ENCODE results near the gene MED25. TPM values are rescaled to one million over a fixed set of nuclear protein-coding genes. Genes with fewer than 3 reads are reported as not detected.

Gene MED25
- total RNA-seq, 1 experiment from 2014 or later: 89.7 TPM

DNA sequence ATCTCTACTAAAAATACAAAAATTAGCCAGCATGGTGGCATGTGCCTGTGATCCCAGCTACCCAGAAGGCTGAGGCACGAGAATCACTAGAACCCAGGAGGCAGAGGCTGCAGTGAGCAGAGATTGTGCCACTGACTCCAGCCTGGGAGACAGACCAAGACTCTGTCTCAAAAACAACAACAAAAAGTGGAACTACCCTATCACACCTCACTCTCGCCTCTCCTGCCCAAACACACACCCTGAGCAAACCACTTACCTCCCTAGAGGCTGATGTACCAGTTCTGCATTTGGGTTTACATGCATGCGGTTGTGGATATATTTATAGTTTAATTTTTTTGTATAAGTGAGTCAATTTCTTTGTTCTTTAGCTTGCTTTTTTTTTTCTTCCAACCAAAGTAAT lies 25.2 kb downstream of the MED25 start:
- Mint-ChIP-seq H3K9me3 (ENCODE audit: low read depth, unreplicated experiment) (no peaks in the 10 kb centered on the region), H3K4me1 (ENCODE audit: low read depth, unreplicated experiment) (peaks cover 6% of the 10 kb centered on the region), H3K36me3 (ENCODE audit: insufficient read depth, unreplicated experiment) (peaks cover 22% of the 10 kb centered on the region), H3K27me3 (ENCODE audit: unreplicated experiment) (no peaks in the 10 kb centered on the region), H3K4me3 (ENCODE audit: low read depth, unreplicated experiment) (no peak overlapping the region), H3K27ac (ENCODE audit: unreplicated experiment) (no peak overlapping the region)
- BruUV-seq (replicated peaks): no TSS peak
- intact Hi-C loops (cut with micrococcal nuclease; ENCODE audit: unreplicated experiment): no loop called here
- DNase-seq: no peak
- TF ChIP-seq CTCF (IDR thresholded peaks at IDR 0.05; ENCODE audit: unreplicated experiment): no peak
- CTCF ChIA-PET: interaction anchor here (0.7 kb wide), 1 partner anchor 50 kb away, joined by 3 read pairs; no protein-coding TSS in a partner anchor

- BruUV-seq (replicated peaks): no TSS peak
- CTCF ChIA-PET: no interaction called here
- intact Hi-C loops (cut with micrococcal nuclease; ENCODE audit: unreplicated experiment): no loop called here
These were observed 26.3 kb downstream of the MED25 start for GRCh38 chr19:49844138-49845095.

DNA sequence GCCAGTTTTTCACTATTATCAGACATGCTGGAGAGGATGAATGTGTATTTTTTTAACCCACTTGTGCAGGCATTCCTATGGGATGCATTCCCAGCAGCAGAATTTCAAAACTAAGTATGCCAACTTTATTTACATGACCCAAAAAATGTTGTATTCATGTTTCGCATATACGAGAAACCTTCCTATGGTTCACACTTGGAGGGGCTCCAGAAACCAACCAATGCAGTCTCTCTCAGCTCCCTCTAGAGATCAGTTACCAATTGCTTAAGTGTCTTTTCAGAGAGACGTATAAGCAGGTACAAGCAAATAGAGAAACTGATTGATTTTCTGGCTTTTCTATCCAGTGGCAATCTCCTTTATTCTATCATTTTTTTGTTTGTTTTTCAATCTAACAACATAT lies 27.3 kb downstream of the MED25 start:
- Mint-ChIP-seq H3K4me1 (ENCODE audit: low read depth, unreplicated experiment) (peaks cover 24% of the 10 kb centered on the region), H3K4me3 (ENCODE audit: low read depth, unreplicated experiment) (no peak overlapping the region), H3K36me3 (ENCODE audit: insufficient read depth, unreplicated experiment) (peaks cover 23% of the 10 kb centered on the region), H3K27me3 (ENCODE audit: unreplicated experiment) (no peaks in the 10 kb centered on the region), H3K9me3 (ENCODE audit: low read depth, unreplicated experiment) (peaks cover 5% of the 10 kb centered on the region), H3K27ac (ENCODE audit: unreplicated experiment) (no peak overlapping the region)
- CTCF ChIA-PET: no interaction called here
- DNase-seq: no peak
- no peak for TF ChIP-seq CTCF (IDR thresholded peaks at IDR 0.05; ENCODE audit: unreplicated experiment)
- intact Hi-C loops (cut with micrococcal nuclease; ENCODE audit: unreplicated experiment): no loop called here
- BruUV-seq (replicated peaks): no TSS peak

More at GRCh38 chr19:49844138-49845095, 26.3 kb downstream of the MED25 start:
- Mint-ChIP-seq H3K4me3 (ENCODE audit: low read depth, unreplicated experiment) (no peak overlapping the region), H3K9me3 (ENCODE audit: low read depth, unreplicated experiment) (peaks cover 5% of the 10 kb centered on the region), H3K27me3 (ENCODE audit: unreplicated experiment) (no peaks in the 10 kb centered on the region), H3K27ac (ENCODE audit: unreplicated experiment) (no peak overlapping the region), H3K36me3 (ENCODE audit: insufficient read depth, unreplicated experiment) (peaks cover 21% of the 10 kb centered on the region), H3K4me1 (ENCODE audit: low read depth, unreplicated experiment) (peaks cover 17% of the 10 kb centered on the region)
- DNase-seq: no peak
- no peak for TF ChIP-seq CTCF (IDR thresholded peaks at IDR 0.05; ENCODE audit: unreplicated experiment)

- Mint-ChIP-seq H3K27me3 (ENCODE audit: unreplicated experiment) (no peaks in the 10 kb centered on the region), H3K4me3 (ENCODE audit: low read depth, unreplicated experiment) (no peak overlapping the region), H3K4me1 (ENCODE audit: low read depth, unreplicated experiment) (peaks cover 24% of the 10 kb centered on the region), H3K9me3 (ENCODE audit: low read depth, unreplicated experiment) (peaks cover 5% of the 10 kb centered on the region), H3K36me3 (ENCODE audit: insufficient read depth, unreplicated experiment) (peaks cover 31% of the 10 kb centered on the region), H3K27ac (ENCODE audit: unreplicated experiment) (no peak overlapping the region)
- BruUV-seq (replicated peaks): no TSS peak
- CTCF ChIA-PET: interaction anchor here (0.7 kb wide), 1 partner anchor 433 kb away, joined by 3 read pairs; no protein-coding TSS in a partner anchor
- intact Hi-C loops (cut with micrococcal nuclease; ENCODE audit: unreplicated experiment): no loop called here
- no peak for DNase-seq
- no peak for TF ChIP-seq CTCF (IDR thresholded peaks at IDR 0.05; ENCODE audit: unreplicated experiment)
These were observed 28.3 kb downstream of the MED25 start for GRCh38 chr19:49846408-49846807.

Measured in Calu3 (cell line).